ENCODE results near the gene EYA4. TPM values are rescaled to one million over a fixed set of nuclear protein-coding genes. Genes with fewer than 3 reads are reported as not detected.

Gene EYA4
- total and polyA plus RNA-seq, 2 donors (not counting 3 experiments of a cell fraction or from before 2014, with no cell fraction given): not detected

DNA sequence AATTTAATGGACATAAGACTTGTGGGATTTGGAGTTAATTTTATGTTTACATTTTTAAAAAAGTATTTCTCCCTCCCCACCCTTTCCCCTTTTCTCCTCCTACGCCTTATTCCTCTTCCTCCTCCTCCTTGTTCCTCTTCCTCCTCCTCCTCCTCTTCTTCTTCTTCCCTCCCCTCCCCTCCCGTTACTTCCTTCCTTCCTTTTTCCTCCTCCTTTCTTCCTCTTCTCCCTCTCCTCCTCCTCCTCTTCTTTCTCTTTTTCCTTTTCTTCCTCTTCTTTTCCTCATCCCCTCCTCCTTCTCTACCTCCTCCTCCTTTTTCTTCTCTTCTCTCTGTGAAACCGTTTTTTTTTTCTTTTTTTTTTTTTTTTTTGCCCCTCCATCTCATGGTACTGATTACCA, 139.6 kb downstream of the EYA4 start:
- dilution Hi-C loops (cut with MboI; ENCODE audit: extremely low pct_ligation_motif_present, low sequenced_read_pairs): no loop called here
- DNase-seq (ENCODE audit: low read depth, low spot score): no peak
- CTCF ChIA-PET: no interaction called here

DNA sequence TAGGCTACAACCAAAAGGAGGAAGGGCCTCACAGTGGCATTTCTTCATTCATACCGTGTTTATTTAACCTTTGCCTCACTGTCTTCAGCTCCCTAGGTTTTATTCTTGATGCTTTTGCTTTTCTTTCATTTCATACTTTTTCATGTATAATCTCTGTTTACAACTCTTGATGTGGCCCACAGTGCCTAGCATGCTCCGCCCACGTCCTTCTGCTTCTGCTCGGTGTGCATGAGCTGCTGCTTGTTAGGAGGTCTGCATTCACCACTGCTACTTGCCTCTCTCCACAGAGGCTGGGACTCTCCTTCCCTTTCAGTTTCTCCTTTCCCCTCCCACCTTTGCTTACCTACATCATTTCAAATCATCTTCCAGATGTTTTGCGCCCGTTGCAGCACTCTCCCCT, 147.6 kb downstream of the EYA4 start:
- Histone ChIP-seq H4K20me1 (replicated peaks; ENCODE audit: control insufficient read depth, extremely low read depth, insufficient read depth, low read length) (no peaks in the 10 kb centered on the region), H3K27me3 (ENCODE audit: control insufficient read depth in 2 of 2, insufficient read depth in 2 of 2, low read length in 2 of 2) (peaks cover 0 to 2% of the 10 kb centered on the region in 2 experiments), H3K27ac (ENCODE audit: insufficient read depth, low read depth, low read length) (no peak overlapping the region), H3K36me3 (ENCODE audit: control insufficient read depth in 2 of 2, extremely low read depth in 1 of 2, insufficient read depth in 2 of 2, low read length in 2 of 2) (no peaks in the 10 kb centered on the region), H3K4me2 (ENCODE audit: insufficient read depth, low read length) (no peak overlapping the region), H3K4me3 (replicated peaks in 1 of 3; ENCODE audit: insufficient read depth in 1 of 3, low read depth in 1 of 3, low read length in 3 of 3) (no peak overlapping the region), H3K9ac (replicated peaks; ENCODE audit: extremely low read depth, insufficient read depth, low read length) (no peak overlapping the region), H3K4me1 (ENCODE audit: control insufficient read depth, extremely low read depth, insufficient read depth, low read length) (no peaks in the 10 kb centered on the region), H3K9me3 (replicated peaks; ENCODE audit: control insufficient read depth, insufficient read depth, low read length) (no peaks in the 10 kb centered on the region), H2AFZ (ENCODE audit: low read depth, low read length) (no peak overlapping the region), H3K79me2 (ENCODE audit: control insufficient read depth, insufficient read depth, low read length) (no peaks in the 10 kb centered on the region), H3K9me1 (replicated peaks; ENCODE audit: control insufficient read depth, extremely low read depth, insufficient read depth, low read length) (no peaks in the 10 kb centered on the region)
- DNase-seq (ENCODE audit: low read depth, low spot score) (no peak), FAIRE-seq (no peak)
- dilution Hi-C loops (cut with MboI; ENCODE audit: extremely low pct_ligation_motif_present, low sequenced_read_pairs): no loop called here
- no TSS peak for BruUV-seq (replicated peaks)
- no peak for TF ChIP-seq EZH2 (IDR thresholded peaks at IDR 0.05; ENCODE audit: borderline replicate concordance, low read depth, low read length, severe bottlenecking)
- TF ChIP-seq MYC (IDR thresholded peaks at IDR 0.05; ENCODE audit: low read depth, low read length): no peak
- no peak for TF ChIP-seq GATA2 (IDR thresholded peaks at IDR 0.05; ENCODE audit: insufficient read depth, insufficient read length, low read depth, low read length)
- no peak for TF ChIP-seq POLR2A (IDR thresholded peaks at IDR 0.05; ENCODE audit: low read depth, low read length)
- TF ChIP-seq JUN (IDR thresholded peaks at IDR 0.05; ENCODE audit: borderline replicate concordance, insufficient read depth, insufficient read length, low read depth): no peak
- no peak for TF ChIP-seq FOS (IDR thresholded peaks at IDR 0.05; ENCODE audit: borderline replicate concordance, insufficient read depth, low read length)
- TF ChIP-seq, protein P1, sequence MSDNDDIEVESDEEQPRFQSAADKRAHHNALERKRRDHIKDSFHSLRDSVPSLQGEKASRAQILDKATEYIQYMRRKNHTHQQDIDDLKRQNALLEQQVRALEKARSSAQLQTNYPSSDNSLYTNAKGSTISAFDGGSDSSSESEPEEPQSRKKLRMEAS (IDR thresholded peaks at IDR 0.05; ENCODE audit: insufficient read depth, insufficient read length): no peak
- TF ChIP-seq, protein P2, sequence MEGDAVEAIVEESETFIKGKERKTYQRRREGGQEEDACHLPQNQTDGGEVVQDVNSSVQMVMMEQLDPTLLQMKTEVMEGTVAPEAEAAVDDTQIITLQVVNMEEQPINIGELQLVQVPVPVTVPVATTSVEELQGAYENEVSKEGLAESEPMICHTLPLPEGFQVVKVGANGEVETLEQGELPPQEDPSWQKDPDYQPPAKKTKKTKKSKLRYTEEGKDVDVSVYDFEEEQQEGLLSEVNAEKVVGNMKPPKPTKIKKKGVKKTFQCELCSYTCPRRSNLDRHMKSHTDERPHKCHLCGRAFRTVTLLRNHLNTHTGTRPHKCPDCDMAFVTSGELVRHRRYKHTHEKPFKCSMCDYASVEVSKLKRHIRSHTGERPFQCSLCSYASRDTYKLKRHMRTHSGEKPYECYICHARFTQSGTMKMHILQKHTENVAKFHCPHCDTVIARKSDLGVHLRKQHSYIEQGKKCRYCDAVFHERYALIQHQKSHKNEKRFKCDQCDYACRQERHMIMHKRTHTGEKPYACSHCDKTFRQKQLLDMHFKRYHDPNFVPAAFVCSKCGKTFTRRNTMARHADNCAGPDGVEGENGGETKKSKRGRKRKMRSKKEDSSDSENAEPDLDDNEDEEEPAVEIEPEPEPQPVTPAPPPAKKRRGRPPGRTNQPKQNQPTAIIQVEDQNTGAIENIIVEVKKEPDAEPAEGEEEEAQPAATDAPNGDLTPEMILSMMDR (IDR thresholded peaks at IDR 0.05; ENCODE audit: extremely low read depth in 1 of 2, insufficient read depth in 1 of 2, low read depth in 1 of 2, low read length in 2 of 2): no peak
- TF ChIP-seq POLR2AphosphoS5 (IDR thresholded peaks at IDR 0.05; ENCODE audit: insufficient read depth, low read depth, low read length): no peak
- intact Hi-C loops (cut with micrococcal nuclease): no loop called here
- POLR2A ChIA-PET: no interaction called here
- CTCF ChIA-PET: no interaction called here

More for the DNA sequence above, 139.6 kb downstream of the EYA4 start:
- POLR2A ChIA-PET: no interaction called here
- TF ChIP-seq, protein P2 (IDR thresholded peaks at IDR 0.05; ENCODE audit: extremely low read depth in 1 of 2, insufficient read depth in 1 of 2, low read depth in 1 of 2, low read length in 2 of 2): no peak
- TF ChIP-seq JUN (IDR thresholded peaks at IDR 0.05; ENCODE audit: borderline replicate concordance, insufficient read depth, insufficient read length, low read depth): no peak
- TF ChIP-seq MYC (IDR thresholded peaks at IDR 0.05; ENCODE audit: low read depth, low read length): no peak
- TF ChIP-seq EZH2 (IDR thresholded peaks at IDR 0.05; ENCODE audit: borderline replicate concordance, low read depth, low read length, severe bottlenecking): no peak
- TF ChIP-seq POLR2A (IDR thresholded peaks at IDR 0.05; ENCODE audit: low read depth, low read length): no peak
- TF ChIP-seq, protein P1 (IDR thresholded peaks at IDR 0.05; ENCODE audit: insufficient read depth, insufficient read length): no peak
- no peak for TF ChIP-seq FOS (IDR thresholded peaks at IDR 0.05; ENCODE audit: borderline replicate concordance, insufficient read depth, low read length)
- no TSS peak for BruUV-seq (replicated peaks)
- Histone ChIP-seq H4K20me1 (replicated peaks; ENCODE audit: control insufficient read depth, extremely low read depth, insufficient read depth, low read length) (no peaks in the 10 kb centered on the region), H3K36me3 (ENCODE audit: control insufficient read depth in 2 of 2, extremely low read depth in 1 of 2, insufficient read depth in 2 of 2, low read length in 2 of 2) (no peaks in the 10 kb centered on the region), H3K4me2 (ENCODE audit: insufficient read depth, low read length) (no peak overlapping the region), H2AFZ (ENCODE audit: low read depth, low read length) (no peak overlapping the region), H3K4me1 (ENCODE audit: control insufficient read depth, extremely low read depth, insufficient read depth, low read length) (no peaks in the 10 kb centered on the region), H3K79me2 (ENCODE audit: control insufficient read depth, insufficient read depth, low read length) (no peaks in the 10 kb centered on the region), H3K27me3 (ENCODE audit: control insufficient read depth in 2 of 2, insufficient read depth in 2 of 2, low read length in 2 of 2) (no peaks in the 10 kb centered on the region), H3K27ac (ENCODE audit: insufficient read depth, low read depth, low read length) (no peak overlapping the region), H3K4me3 (replicated peaks in 1 of 3; ENCODE audit: insufficient read depth in 1 of 3, low read depth in 1 of 3, low read length in 3 of 3) (no peak overlapping the region), H3K9me1 (replicated peaks; ENCODE audit: control insufficient read depth, extremely low read depth, insufficient read depth, low read length) (no peaks in the 10 kb centered on the region), H3K9me3 (replicated peaks; ENCODE audit: control insufficient read depth, insufficient read depth, low read length) (no peaks in the 10 kb centered on the region), H3K9ac (replicated peaks; ENCODE audit: extremely low read depth, insufficient read depth, low read length) (no peak overlapping the region)
- no peak for FAIRE-seq
- intact Hi-C loops (cut with micrococcal nuclease): no loop called here
